Measurements from ENCODE around the gene MYOM1. TPM values are rescaled to one million over a fixed set of nuclear protein-coding genes. Genes with fewer than 3 reads are reported as not detected.

Gene MYOM1
- total RNA-seq, 1 experiment from 2014 or later = 0.07 TPM

DNA sequence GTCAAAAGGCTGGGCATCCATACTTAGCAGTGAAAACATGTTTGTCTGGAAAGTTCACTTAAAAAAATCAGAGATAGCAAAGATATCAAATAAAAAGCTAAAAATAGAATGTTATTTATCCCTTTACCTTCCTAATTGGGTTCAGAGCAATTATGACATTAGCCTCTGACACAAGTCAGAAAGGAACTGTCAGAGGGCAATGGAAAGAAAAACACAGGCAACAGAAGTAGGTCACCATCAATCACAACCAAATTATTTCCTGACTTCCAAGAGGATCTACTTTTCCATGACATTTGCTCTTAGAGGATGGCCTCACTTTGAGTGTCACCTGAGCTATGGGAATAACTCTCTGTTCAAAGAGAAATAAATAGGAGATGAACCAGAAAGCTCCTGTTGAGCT is 27.5 kb downstream of the MYOM1 start:
- no TSS peak for BruUV-seq (replicated peaks)
- H3K36me3 ChIP-seq (ENCODE audit: low read depth, low read length) = no peaks in the 10 kb centered on the region
- no peaks in the 10 kb centered on the region for H3K4me1 ChIP-seq (ENCODE audit: insufficient read depth, low read length)
- no peaks in the 10 kb centered on the region for H3K9me3 ChIP-seq (ENCODE audit: low read length)
- H3K79me2 ChIP-seq (ENCODE audit: low read length) = no peaks in the 10 kb centered on the region
- H3K4me2 ChIP-seq (ENCODE audit: low read length) = no peak overlapping the region
- no peaks in the 10 kb centered on the region for H3K27me3 ChIP-seq (ENCODE audit: low read length)
- TF ChIP-seq EZH2phosphoT487 (IDR thresholded peaks at IDR 0.05; ENCODE audit: borderline replicate concordance, low read length) (no peak), EZH2 (IDR thresholded peaks at IDR 0.05; ENCODE audit: low read length, unreplicated experiment) (no peak)
- TF ChIP-seq, protein P1, sequence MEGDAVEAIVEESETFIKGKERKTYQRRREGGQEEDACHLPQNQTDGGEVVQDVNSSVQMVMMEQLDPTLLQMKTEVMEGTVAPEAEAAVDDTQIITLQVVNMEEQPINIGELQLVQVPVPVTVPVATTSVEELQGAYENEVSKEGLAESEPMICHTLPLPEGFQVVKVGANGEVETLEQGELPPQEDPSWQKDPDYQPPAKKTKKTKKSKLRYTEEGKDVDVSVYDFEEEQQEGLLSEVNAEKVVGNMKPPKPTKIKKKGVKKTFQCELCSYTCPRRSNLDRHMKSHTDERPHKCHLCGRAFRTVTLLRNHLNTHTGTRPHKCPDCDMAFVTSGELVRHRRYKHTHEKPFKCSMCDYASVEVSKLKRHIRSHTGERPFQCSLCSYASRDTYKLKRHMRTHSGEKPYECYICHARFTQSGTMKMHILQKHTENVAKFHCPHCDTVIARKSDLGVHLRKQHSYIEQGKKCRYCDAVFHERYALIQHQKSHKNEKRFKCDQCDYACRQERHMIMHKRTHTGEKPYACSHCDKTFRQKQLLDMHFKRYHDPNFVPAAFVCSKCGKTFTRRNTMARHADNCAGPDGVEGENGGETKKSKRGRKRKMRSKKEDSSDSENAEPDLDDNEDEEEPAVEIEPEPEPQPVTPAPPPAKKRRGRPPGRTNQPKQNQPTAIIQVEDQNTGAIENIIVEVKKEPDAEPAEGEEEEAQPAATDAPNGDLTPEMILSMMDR (conservative IDR thresholded peaks at IDR 0.05; ENCODE audit: low read depth, low read length) = no peak
- POLR2A ChIA-PET (ENCODE audit: unreplicated experiment) = no interaction called here
- no peak overlapping the region for H3K9ac ChIP-seq (ENCODE audit: low read length)
- H2AFZ ChIP-seq (ENCODE audit: low read length) = no peak overlapping the region
- no peak for ATAC-seq
- no peak overlapping the region for H3K4me3 ChIP-seq (ENCODE audit: low read length)
- no peaks in the 10 kb centered on the region for H3F3A ChIP-seq (ENCODE audit: low read length, unreplicated experiment)
- CTCF ChIA-PET = no interaction called here
- no peak overlapping the region for H3K27ac ChIP-seq (ENCODE audit: low read length)
- no peaks in the 10 kb centered on the region for H4K20me1 ChIP-seq (ENCODE audit: low read length)
- DNase-seq = no peak
- intact Hi-C loops (cut with micrococcal nuclease) = no loop called here
- H3K9me2 ChIP-seq (replicated peaks; ENCODE audit: low read length) = no peaks in the 10 kb centered on the region

DNA sequence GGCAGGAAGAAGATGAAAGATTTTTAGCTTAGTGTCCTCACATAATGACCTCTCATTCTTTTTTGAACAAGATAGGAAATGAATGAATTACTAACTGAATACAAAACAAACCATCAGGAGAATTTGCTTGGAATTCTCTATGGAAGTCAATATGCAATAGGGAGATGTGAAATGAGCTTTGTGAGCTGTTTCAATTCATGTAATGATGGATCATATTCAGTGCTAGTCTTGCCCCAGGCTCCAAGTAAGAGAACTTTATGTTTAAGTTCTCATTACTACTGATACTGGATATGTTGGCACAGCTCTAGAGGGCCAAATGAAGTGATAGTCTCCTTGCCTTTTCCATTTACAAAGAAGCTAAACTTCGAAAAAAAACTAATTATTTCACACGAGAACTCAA is 29.2 kb downstream of the MYOM1 start:
- Histone ChIP-seq H2AFZ (ENCODE audit: low read length) (no peak overlapping the region), H3K9ac (ENCODE audit: low read length) (no peak overlapping the region), H3K27ac (ENCODE audit: low read length) (no peak overlapping the region), H3K9me3 (ENCODE audit: low read length) (no peaks in the 10 kb centered on the region), H3F3A (ENCODE audit: low read length, unreplicated experiment) (no peaks in the 10 kb centered on the region), H3K36me3 (ENCODE audit: low read depth, low read length) (no peaks in the 10 kb centered on the region), H3K4me3 (ENCODE audit: low read length) (no peak overlapping the region), H3K79me2 (ENCODE audit: low read length) (no peaks in the 10 kb centered on the region), H4K20me1 (ENCODE audit: low read length) (no peaks in the 10 kb centered on the region), H3K4me1 (ENCODE audit: insufficient read depth, low read length) (no peaks in the 10 kb centered on the region), H3K9me2 (replicated peaks; ENCODE audit: low read length) (no peaks in the 10 kb centered on the region), H3K27me3 (ENCODE audit: low read length) (no peaks in the 10 kb centered on the region), H3K4me2 (ENCODE audit: low read length) (no peak overlapping the region)
- CTCF ChIA-PET = interaction anchor here (0.7 kb wide), 1 partner anchor 48 kb away, joined by 6 read pairs; no protein-coding TSS in a partner anchor
- POLR2A ChIA-PET (ENCODE audit: unreplicated experiment) = no interaction called here
- BruUV-seq (replicated peaks) = no TSS peak
- intact Hi-C loops (cut with micrococcal nuclease) = no loop called here
- DNase-seq (no peak), ATAC-seq (no peak)
- TF ChIP-seq EZH2phosphoT487 (IDR thresholded peaks at IDR 0.05; ENCODE audit: borderline replicate concordance, low read length) (no peak), EZH2 (IDR thresholded peaks at IDR 0.05; ENCODE audit: low read length, unreplicated experiment) (no peak)
- TF ChIP-seq, protein P1 (conservative IDR thresholded peaks at IDR 0.05; ENCODE audit: low read depth, low read length) = no peak

DNA sequence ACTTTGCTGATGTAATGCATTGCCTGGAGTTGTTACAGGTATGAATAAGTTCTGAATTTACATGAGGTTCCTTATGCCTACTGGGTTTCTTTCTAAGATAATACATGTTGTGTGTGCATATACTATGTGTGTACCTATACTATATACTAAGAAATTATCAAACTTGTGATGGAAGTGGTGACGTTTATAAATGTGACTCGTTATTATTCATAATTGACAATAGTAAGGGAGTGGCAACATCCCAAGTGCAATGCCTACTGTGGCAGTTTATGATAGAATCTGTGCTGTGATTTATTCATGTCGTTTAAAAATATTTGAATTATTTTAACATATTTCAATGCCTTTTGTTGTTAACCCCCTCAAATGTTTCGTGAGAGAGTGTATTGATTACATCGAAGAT is 29.9 kb downstream of the MYOM1 start:
- TF ChIP-seq EZH2phosphoT487 (IDR thresholded peaks at IDR 0.05; ENCODE audit: borderline replicate concordance, low read length) = no peak
- TF ChIP-seq, protein P1 (conservative IDR thresholded peaks at IDR 0.05; ENCODE audit: low read depth, low read length) = no peak
- TF ChIP-seq EZH2 (IDR thresholded peaks at IDR 0.05; ENCODE audit: low read length, unreplicated experiment) = no peak
- Histone ChIP-seq H3K27ac (ENCODE audit: low read length) (no peak overlapping the region), H2AFZ (ENCODE audit: low read length) (no peak overlapping the region), H3K4me2 (ENCODE audit: low read length) (no peak overlapping the region), H4K20me1 (ENCODE audit: low read length) (no peaks in the 10 kb centered on the region), H3F3A (ENCODE audit: low read length, unreplicated experiment) (no peaks in the 10 kb centered on the region), H3K9me3 (ENCODE audit: low read length) (no peaks in the 10 kb centered on the region), H3K9me2 (replicated peaks; ENCODE audit: low read length) (no peaks in the 10 kb centered on the region), H3K36me3 (ENCODE audit: low read depth, low read length) (no peaks in the 10 kb centered on the region), H3K27me3 (ENCODE audit: low read length) (no peaks in the 10 kb centered on the region), H3K9ac (ENCODE audit: low read length) (no peak overlapping the region), H3K4me3 (ENCODE audit: low read length) (no peak overlapping the region), H3K79me2 (ENCODE audit: low read length) (no peaks in the 10 kb centered on the region), H3K4me1 (ENCODE audit: insufficient read depth, low read length) (no peaks in the 10 kb centered on the region)
- intact Hi-C loops (cut with micrococcal nuclease) = no loop called here
- BruUV-seq (replicated peaks) = no TSS peak
- peak; percentile 37; the same call in 1 of the 2 replicates for ATAC-seq
- POLR2A ChIA-PET (ENCODE audit: unreplicated experiment) = no interaction called here
- CTCF ChIA-PET = interaction anchor here (0.7 kb wide), 1 partner anchor 49 kb away, joined by 6 read pairs; no protein-coding TSS in a partner anchor
- peak; percentile 16 for DNase-seq
